HepG2 (cell line): Measurements from ENCODE around the gene METAP1D. TPM values are rescaled to one million over a fixed set of nuclear protein-coding genes. Genes with fewer than 3 reads are reported as not detected.
A peak's percentile ranks its signal among the peaks of the same experiment; 100 is the strongest.

ENCODE experiments used
- ARNTL ChIP-seq: sonication (generic); formaldehyde crosslinking; IDR thresholded peaks from 2 replicates; pipeline ENCODE4 v1.4.0; 2020; ENCODE audit warnings: mild to moderate bottlenecking, missing genetic modification reagents
- BHLHE40 ChIP-seq: IDR thresholded peaks from 2 replicates; pipeline ENCODE4 v1.6.1; 2011; ENCODE audit warnings: low read length, improper control_type of control experiment
- CCDC6 ChIP-seq: sonication (generic); formaldehyde crosslinking; IDR thresholded peaks from 2 replicates; pipeline ENCODE4 v1.8.1; 2022; ENCODE audit warnings: mild to moderate bottlenecking, missing genetic modification reagents, moderate library complexity
- GPN1 ChIP-seq: sonication (generic); formaldehyde crosslinking; IDR thresholded peaks from 2 replicates; pipeline ENCODE4 v1.5.1; 2020; ENCODE audit warnings: missing genetic modification reagents, borderline replicate concordance
- IKZF4 ChIP-seq: sonication (generic); formaldehyde crosslinking; IDR thresholded peaks from 2 replicates; pipeline ENCODE4 v1.5.1; 2020; ENCODE audit warnings: borderline replicate concordance, mild to moderate bottlenecking, low read depth, missing genetic modification reagents; ENCODE audit errors: not compliant biosample characterization
- JARID2 ChIP-seq: sonication (generic); formaldehyde crosslinking; IDR thresholded peaks from 2 replicates; pipeline ENCODE4 v1.8.1; 2023; ENCODE audit warnings: missing genetic modification reagents, inconsistent platforms; ENCODE audit not compliant: insufficient replicate concordance
- MYC ChIP-seq: sonication (generic); formaldehyde crosslinking; IDR thresholded peaks from 2 replicates; pipeline ENCODE4 v1.9.0; 2021; ENCODE audit warnings: missing genetic modification reagents, borderline replicate concordance
- NAIF1 ChIP-seq: sonication (generic); formaldehyde crosslinking; IDR thresholded peaks from 2 replicates; pipeline ENCODE4 v1.5.0; 2020; ENCODE audit warnings: mild to moderate bottlenecking, missing genetic modification reagents, borderline replicate concordance
- RBFOX2 ChIP-seq: fragments of 200-400 bp; formaldehyde crosslinking; IDR thresholded peaks from 2 replicates; pipeline ENCODE4 v1.6.1; 2017; ENCODE audit warnings: low read depth, mild to moderate bottlenecking, low read length
- SATB2 ChIP-seq: sonication (generic); formaldehyde crosslinking; IDR thresholded peaks from 2 replicates; pipeline ENCODE4 v1.5.0; 2020; ENCODE audit warnings: missing genetic modification reagents
- XRCC5 ChIP-seq: fragments of 200-400 bp; formaldehyde crosslinking; optimal IDR thresholded peaks from 2 replicates; pipeline ENCODE3; 2017; ENCODE audit warnings: mild to moderate bottlenecking, low read length
- ZFP36 ChIP-seq: fragments of 150-350 bp; IDR thresholded peaks from 2 replicates; pipeline ENCODE4 v1.6.1; 2018; ENCODE audit warnings: borderline replicate concordance, low read length, low read depth; ENCODE audit not compliant: partially characterized antibody
- ZMYM3 ChIP-seq: sonication (generic); formaldehyde crosslinking; IDR thresholded peaks from 2 replicates; pipeline ENCODE4 v1.5.1; 2020; ENCODE audit warnings: mild to moderate bottlenecking, missing genetic modification reagents
- ZNF282 ChIP-seq: fragments of 450-650 bp; IDR thresholded peaks from 2 replicates; pipeline ENCODE4 v1.6.1; 2018; ENCODE audit not compliant: partially characterized antibody
- ZNF326 ChIP-seq: sonication (generic); formaldehyde crosslinking; IDR thresholded peaks from 2 replicates; pipeline ENCODE4 v1.4.0; 2020; ENCODE audit warnings: missing genetic modification reagents, borderline replicate concordance
- ZNF335 ChIP-seq: sonication (generic); formaldehyde crosslinking; IDR thresholded peaks from 2 replicates; pipeline ENCODE4 v1.4.0; 2020; ENCODE audit warnings: missing genetic modification reagents
- ZNF589 ChIP-seq: sonication (generic); formaldehyde crosslinking; conservative IDR thresholded peaks from 2 replicates; pipeline ENCODE4 v1.8.0; 2022; ENCODE audit warnings: mild to moderate bottlenecking, moderate library complexity, missing genetic modification reagents
- ZNF670 ChIP-seq: sonication (generic); formaldehyde crosslinking; IDR thresholded peaks from 2 replicates; pipeline ENCODE4 v1.8.0; 2022; ENCODE audit warnings: mild to moderate bottlenecking, missing genetic modification reagents, borderline replicate concordance
- ZNF724P ChIP-seq: sonication (generic); formaldehyde crosslinking; IDR thresholded peaks from 2 replicates; pipeline ENCODE4 v1.8.0; 2022; ENCODE audit warnings: missing genetic modification reagents, borderline replicate concordance
- ZZZ3 ChIP-seq: sonication (generic); formaldehyde crosslinking; IDR thresholded peaks from 2 replicates; pipeline ENCODE4 v1.4.0; 2020; ENCODE audit warnings: missing genetic modification reagents, mild to moderate bottlenecking, borderline replicate concordance
- polyA plus RNA-seq, 8 experiments: library from polyadenylated mRNA; depleted of rRNA in 3 of 8; stranded (reverse) in 7 of 8; unstranded in 1 of 8; fragments of >200 nt; fragmentation: Illumina TruSeq in 4 of 8; extraction: Trizol in 4 of 8; gene quantifications; 2 replicates each; pipeline versions ENCODE4 v1.2.1 to v1.2.3, GENCODE V29; 2011 to 2016; ENCODE audit warnings: low read depth in 4 of 8, missing spikeins in 1 of 8, mixed read lengths in 1 of 8; ENCODE audit not compliant: insufficient read depth in 1 of 8
- total RNA-seq, 5 experiments: library from RNA; depleted of rRNA; stranded (reverse); fragments of >200 nt; fragmentation: Illumina TruSeq; extraction: Trizol; gene quantifications; 2 replicates each; pipeline ENCODE4 v1.2.3, GENCODE V29; 2016; ENCODE audit warnings: low read depth in 1 of 5
- TF ChIP-seq, protein P1 (sequence below): IDR thresholded peaks from 2 replicates; pipeline ENCODE4 v1.6.1; 2016; ENCODE audit warnings: mild to moderate bottlenecking
- TF ChIP-seq, protein P2 (sequence below): sonication (generic); formaldehyde crosslinking; IDR thresholded peaks from 2 replicates; pipeline ENCODE4 v1.9.0; 2021; ENCODE audit warnings: missing genetic modification reagents, borderline replicate concordance
- TF ChIP-seq, protein P3 (sequence below): sonication (generic); formaldehyde crosslinking; IDR thresholded peaks from 2 replicates; pipeline ENCODE4 v1.5.0; 2020; ENCODE audit warnings: missing genetic modification reagents

Gene METAP1D
- total and polyA plus RNA-seq, 2 of the 13 experiments (the other 11 are each of a cell fraction or from before 2014, with no cell fraction given), result 14.7 to 21.6 TPM

DNA sequence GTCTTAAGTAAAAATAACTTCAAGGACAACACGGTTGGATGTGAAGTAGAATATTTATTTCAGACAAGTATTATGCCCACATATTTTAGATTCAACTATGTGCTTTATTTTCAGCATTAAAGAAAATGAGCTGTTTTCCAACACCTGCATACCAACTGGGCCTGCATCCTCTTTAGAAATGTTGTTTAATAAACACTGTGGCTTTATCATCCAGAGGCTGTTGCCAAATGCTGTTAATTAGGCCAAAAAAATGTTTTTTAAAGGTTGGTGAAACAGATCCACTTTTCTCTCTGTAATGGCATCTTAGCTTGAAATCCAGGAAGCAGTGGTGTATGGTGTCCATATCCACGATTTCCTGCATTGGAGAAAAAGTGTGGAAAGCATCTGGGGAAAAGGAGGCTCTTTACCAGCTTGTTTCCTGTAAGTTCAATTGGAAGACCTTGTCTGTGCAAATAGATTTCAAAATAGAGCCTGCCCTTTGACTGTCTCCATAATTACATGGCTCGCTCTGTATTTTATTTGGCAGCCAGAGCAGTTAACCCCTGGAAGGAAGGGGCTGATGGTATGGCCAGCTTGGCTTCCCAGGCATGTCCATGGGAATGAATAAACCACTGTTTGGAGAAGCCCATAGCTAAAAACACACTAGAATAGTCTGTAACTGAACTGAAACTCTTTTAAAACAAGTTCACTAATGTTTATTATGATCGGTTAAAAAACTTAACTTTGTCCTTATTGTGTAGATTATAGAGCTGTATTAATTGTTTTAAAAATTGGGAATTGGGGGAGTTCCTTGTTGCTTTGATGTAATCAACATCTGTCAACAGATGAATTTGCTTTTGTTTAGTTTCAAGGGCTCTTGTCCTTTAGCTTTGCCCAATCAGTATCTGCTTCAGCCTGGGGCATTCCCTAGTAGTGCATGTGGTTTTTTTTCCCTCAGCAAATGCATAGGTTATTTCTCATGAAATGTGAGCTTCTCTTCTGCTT is 52.5 kb downstream of the METAP1D start (continued):
- TF ChIP-seq JARID2 (CRISPR knock-in tag) (no peak), ZNF589 (CRISPR knock-in tag) (no peak), ZNF326 (no peak), BHLHE40 (peak; percentile 46; the same call in 1 of the 2 replicates), ZMYM3 (peak; percentile 59; the same call in 1 of the 2 replicates), ZNF724P (0 out of 2 replicates have a peak, but pooled peaks have one; percentile 34), IKZF4 (CRISPR knock-in tag) (no peak), ZNF670 (CRISPR knock-in tag) (no peak), GPN1 (no peak), ZNF282 (no peak), XRCC5 (peak; percentile 70), ARNTL (CRISPR knock-in tag) (peak; percentile 41; the same call in 1 of the 2 replicates), ZFP36 (no peak), MYC (peak; percentile 20; the same call in 1 of the 2 replicates), ZNF335 (CRISPR knock-in tag) (peak; percentile 70; the same call in 1 of the 2 replicates), RBFOX2 (no peak), NAIF1 (CRISPR knock-in tag) (no peak; the same call in 1 of the 2 replicates), CCDC6 (CRISPR knock-in tag) (no peak; the same call in 1 of the 2 replicates), SATB2 (CRISPR knock-in tag) (no peak), ZZZ3 (CRISPR knock-in tag) (no peak)
- TF ChIP-seq, protein P1, sequence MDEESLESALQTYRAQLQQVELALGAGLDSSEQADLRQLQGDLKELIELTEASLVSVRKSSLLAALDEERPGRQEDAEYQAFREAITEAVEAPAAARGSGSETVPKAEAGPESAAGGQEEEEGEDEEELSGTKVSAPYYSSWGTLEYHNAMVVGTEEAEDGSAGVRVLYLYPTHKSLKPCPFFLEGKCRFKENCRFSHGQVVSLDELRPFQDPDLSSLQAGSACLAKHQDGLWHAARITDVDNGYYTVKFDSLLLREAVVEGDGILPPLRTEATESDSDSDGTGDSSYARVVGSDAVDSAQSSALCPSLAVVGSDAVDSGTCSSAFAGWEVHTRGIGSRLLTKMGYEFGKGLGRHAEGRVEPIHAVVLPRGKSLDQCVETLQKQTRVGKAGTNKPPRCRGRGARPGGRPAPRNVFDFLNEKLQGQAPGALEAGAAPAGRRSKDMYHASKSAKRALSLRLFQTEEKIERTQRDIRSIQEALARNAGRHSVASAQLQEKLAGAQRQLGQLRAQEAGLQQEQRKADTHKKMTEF (CRISPR knock-in tag), result peak; percentile 95
- TF ChIP-seq, protein P2, sequence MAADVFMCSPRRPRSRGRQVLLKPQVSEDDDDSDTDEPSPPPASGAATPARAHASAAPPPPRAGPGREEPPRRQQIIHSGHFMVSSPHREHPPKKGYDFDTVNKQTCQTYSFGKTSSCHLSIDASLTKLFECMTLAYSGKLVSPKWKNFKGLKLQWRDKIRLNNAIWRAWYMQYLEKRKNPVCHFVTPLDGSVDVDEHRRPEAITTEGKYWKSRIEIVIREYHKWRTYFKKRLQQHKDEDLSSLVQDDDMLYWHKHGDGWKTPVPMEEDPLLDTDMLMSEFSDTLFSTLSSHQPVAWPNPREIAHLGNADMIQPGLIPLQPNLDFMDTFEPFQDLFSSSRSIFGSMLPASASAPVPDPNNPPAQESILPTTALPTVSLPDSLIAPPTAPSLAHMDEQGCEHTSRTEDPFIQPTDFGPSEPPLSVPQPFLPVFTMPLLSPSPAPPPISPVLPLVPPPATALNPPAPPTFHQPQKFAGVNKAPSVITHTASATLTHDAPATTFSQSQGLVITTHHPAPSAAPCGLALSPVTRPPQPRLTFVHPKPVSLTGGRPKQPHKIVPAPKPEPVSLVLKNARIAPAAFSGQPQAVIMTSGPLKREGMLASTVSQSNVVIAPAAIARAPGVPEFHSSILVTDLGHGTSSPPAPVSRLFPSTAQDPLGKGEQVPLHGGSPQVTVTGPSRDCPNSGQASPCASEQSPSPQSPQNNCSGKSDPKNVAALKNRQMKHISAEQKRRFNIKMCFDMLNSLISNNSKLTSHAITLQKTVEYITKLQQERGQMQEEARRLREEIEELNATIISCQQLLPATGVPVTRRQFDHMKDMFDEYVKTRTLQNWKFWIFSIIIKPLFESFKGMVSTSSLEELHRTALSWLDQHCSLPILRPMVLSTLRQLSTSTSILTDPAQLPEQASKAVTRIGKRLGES (CRISPR knock-in tag), result no peak
- TF ChIP-seq, protein P3, sequence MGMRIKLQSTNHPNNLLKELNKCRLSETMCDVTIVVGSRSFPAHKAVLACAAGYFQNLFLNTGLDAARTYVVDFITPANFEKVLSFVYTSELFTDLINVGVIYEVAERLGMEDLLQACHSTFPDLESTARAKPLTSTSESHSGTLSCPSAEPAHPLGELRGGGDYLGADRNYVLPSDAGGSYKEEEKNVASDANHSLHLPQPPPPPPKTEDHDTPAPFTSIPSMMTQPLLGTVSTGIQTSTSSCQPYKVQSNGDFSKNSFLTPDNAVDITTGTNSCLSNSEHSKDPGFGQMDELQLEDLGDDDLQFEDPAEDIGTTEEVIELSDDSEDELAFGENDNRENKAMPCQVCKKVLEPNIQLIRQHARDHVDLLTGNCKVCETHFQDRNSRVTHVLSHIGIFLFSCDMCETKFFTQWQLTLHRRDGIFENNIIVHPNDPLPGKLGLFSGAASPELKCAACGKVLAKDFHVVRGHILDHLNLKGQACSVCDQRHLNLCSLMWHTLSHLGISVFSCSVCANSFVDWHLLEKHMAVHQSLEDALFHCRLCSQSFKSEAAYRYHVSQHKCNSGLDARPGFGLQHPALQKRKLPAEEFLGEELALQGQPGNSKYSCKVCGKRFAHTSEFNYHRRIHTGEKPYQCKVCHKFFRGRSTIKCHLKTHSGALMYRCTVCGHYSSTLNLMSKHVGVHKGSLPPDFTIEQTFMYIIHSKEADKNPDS (CRISPR knock-in tag), result no peak
